GM04503 (cell line): ENCODE measurements around the gene FMO2.

ENCODE experiments used
- DNase-seq: peaks from one replicate; pipeline ENCODE4 v3.0.0-alpha.2; 2012; ENCODE audit warnings: low read depth

Gene FMO2

GRCh38 chr1:171257607-171258076 is 72.5 kb downstream of the FMO2 start:
- no peak for DNase-seq

DNA sequence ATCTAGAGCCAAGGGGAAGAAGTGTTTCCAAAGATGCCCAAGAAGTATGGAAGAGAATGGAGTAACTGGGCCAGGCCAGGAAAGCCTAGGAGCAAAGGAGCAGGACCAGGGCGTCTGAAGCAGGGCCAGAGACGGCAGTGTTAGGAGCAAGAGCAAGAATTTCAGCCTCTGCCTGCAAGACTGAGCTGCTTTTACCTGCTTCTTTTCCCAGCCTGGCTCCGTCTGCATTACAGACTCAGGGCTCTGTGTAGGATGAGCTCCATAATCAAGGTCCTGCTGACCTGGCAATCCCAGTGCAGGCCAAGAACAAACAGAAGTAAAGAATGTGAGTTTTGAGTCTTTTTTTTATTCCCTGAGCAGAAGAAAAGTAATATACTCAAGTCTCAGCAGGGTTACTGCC is 73.3 kb downstream of the FMO2 start:
- DNase-seq, result no peak

DNA sequence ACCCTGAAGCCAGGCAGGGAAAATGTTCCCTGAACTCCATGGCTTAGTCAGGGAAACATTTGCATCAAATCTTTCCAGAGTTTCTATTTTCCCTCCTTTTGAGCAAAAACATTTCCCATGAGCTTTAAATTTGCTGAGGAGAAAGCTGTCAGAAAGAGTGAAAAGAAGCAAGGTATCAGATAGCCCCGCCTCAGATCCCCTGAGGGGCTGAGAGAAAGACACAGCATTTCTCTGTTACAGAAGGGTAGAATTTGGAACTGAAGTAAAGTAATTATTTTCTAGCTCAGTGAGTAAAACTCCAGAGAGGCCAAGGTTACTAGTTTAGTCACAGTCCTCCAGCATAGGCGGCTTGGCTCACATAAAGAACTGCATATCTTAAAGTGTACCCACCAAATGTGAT is 73.8 kb downstream of the FMO2 start:
- DNase-seq, result no peak
